ENCODE measurements around the gene NOG.

DNA sequence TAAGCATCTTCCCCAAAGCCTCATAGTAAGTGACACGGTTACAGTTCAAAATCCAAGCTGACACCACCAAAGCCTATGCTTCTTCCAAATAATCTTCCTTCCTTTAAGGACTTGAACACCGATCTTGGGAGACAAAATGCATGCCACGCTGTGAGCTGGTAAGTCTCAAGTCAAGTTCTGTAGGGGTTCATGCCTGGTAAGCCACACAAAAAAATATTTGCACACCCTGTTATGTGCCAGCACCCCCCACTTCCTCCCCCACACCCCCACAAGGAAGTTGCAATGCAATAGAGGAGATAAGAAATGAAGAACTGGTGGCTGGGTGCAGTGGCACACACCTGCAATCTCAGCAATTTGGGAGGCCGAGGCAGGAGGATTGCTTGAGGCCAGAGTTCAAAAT lies 5.6 kb downstream of the NOG start:
- TF ChIP-seq, protein P1, sequence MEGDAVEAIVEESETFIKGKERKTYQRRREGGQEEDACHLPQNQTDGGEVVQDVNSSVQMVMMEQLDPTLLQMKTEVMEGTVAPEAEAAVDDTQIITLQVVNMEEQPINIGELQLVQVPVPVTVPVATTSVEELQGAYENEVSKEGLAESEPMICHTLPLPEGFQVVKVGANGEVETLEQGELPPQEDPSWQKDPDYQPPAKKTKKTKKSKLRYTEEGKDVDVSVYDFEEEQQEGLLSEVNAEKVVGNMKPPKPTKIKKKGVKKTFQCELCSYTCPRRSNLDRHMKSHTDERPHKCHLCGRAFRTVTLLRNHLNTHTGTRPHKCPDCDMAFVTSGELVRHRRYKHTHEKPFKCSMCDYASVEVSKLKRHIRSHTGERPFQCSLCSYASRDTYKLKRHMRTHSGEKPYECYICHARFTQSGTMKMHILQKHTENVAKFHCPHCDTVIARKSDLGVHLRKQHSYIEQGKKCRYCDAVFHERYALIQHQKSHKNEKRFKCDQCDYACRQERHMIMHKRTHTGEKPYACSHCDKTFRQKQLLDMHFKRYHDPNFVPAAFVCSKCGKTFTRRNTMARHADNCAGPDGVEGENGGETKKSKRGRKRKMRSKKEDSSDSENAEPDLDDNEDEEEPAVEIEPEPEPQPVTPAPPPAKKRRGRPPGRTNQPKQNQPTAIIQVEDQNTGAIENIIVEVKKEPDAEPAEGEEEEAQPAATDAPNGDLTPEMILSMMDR (IDR thresholded peaks at IDR 0.05), result no peak
- no peak for TF ChIP-seq POLR2AphosphoS5 (IDR thresholded peaks at IDR 0.05)
- TF ChIP-seq POLR2A (IDR thresholded peaks at IDR 0.05), result no peak

All from breast epithelium (tissue), 3 donors.